Tibial nerve (tissue), 3 donors: ENCODE measurements around the gene SUCLG1.

Source experiments
- POLR2A ChIP-seq, 2 donors: fragments of 450-650 bp; IDR thresholded peaks; one replicate each; pipeline ENCODE4 v1.6.1; 2017; ENCODE audit warnings: antibody characterized with exemption in 2 of 2, mild to moderate bottlenecking in 2 of 2, moderate library complexity in 2 of 2
- TF ChIP-seq, protein P1 (sequence below), 5 experiments: fragments of 200-600 bp in 3 of 5; fragments of 450-650 bp in 2 of 5; sonication (generic) in 3 of 5; IDR thresholded peaks; one replicate each; pipeline ENCODE4 v1.5.1; 2016 to 2019; ENCODE audit warnings: antibody characterized with exemption in 5 of 5, mild to moderate bottlenecking in 3 of 5, moderate library complexity in 2 of 5

DNA sequence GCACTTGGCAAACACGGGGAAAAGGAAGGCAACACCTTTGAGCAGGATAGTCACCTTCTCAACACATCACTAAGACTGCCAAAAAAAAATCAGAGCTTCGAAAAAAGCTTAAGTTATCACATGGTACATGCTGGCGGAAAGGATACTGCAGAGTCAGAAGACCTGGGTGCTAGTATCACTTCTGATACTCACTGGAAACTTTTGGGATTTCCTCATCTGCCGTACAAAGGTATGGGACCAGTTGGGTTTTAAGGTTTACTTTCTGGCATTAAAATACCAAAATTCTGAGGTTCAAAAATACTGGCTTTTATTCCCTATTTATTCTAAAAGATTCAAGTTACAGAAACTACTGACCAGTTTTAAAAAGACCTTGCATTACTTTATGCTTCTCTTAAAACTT lies 2.9 kb downstream of the SUCLG1 start:
- no peak for TF ChIP-seq POLR2A (IDR thresholded peaks at IDR 0.05)
- TF ChIP-seq, protein P1, sequence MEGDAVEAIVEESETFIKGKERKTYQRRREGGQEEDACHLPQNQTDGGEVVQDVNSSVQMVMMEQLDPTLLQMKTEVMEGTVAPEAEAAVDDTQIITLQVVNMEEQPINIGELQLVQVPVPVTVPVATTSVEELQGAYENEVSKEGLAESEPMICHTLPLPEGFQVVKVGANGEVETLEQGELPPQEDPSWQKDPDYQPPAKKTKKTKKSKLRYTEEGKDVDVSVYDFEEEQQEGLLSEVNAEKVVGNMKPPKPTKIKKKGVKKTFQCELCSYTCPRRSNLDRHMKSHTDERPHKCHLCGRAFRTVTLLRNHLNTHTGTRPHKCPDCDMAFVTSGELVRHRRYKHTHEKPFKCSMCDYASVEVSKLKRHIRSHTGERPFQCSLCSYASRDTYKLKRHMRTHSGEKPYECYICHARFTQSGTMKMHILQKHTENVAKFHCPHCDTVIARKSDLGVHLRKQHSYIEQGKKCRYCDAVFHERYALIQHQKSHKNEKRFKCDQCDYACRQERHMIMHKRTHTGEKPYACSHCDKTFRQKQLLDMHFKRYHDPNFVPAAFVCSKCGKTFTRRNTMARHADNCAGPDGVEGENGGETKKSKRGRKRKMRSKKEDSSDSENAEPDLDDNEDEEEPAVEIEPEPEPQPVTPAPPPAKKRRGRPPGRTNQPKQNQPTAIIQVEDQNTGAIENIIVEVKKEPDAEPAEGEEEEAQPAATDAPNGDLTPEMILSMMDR (IDR thresholded peaks at IDR 0.05) = no peak
